Cardiac muscle cell (in vitro differentiated cells and primary cell): Measurements from ENCODE around the gene WDR91. TPM values are rescaled to one million over a fixed set of nuclear protein-coding genes. Genes with fewer than 3 reads are reported as not detected.

ENCODE experiments used
- DNase-seq, 2 donors: peaks; one replicate each; pipeline versions ENCODE4 v3.0.0 to v3.0.0-alpha.2; 2010 to 2017; ENCODE audit warnings: low read depth in 1 of 2, low spot score in 1 of 2
- H3K27ac ChIP-seq: fragments of 200-600 bp; sonication (generic); 2 replicates; pipeline ENCODE4 v1.5.1; 2016
- H3K27me3 ChIP-seq: fragments of 200-600 bp; sonication (generic); 2 replicates; pipeline ENCODE4 v1.6.0; 2016; ENCODE audit warnings: control low read depth
- H3K36me3 ChIP-seq: fragments of 200-600 bp; sonication (generic); 2 replicates; pipeline ENCODE4 v1.5.1; 2016; ENCODE audit warnings: control low read depth
- H3K4me1 ChIP-seq: fragments of 200-600 bp; sonication (generic); 2 replicates; pipeline ENCODE4 v1.8.1; 2017; ENCODE audit warnings: low read depth, mild to moderate bottlenecking, mixed run types
- H3K4me3 ChIP-seq: fragments of 200-600 bp; sonication (generic); 2 replicates; pipeline ENCODE4 v1.5.1; 2016; ENCODE audit warnings: mild to moderate bottlenecking
- H3K9me3 ChIP-seq: fragments of 200-600 bp; sonication (generic); 2 replicates; pipeline ENCODE4 v1.5.1; 2017; ENCODE audit warnings: low read depth, mild to moderate bottlenecking, control low read depth
- polyA plus RNA-seq: library from polyadenylated mRNA; unstranded; fragments of >200 nt; fragmentation: Nextera tagmentation; extraction: Ambion mirVana; gene quantifications from 2 replicates; pipeline ENCODE4 v1.2.1, GENCODE V29; 2016
- total RNA-seq: library from RNA; depleted of rRNA; stranded (reverse); fragments of >200 nt; gene quantifications from 2 replicates; pipeline ENCODE4 v1.2.3, GENCODE V29; 2016
- TF ChIP-seq, protein P1 (sequence below): IDR thresholded peaks from 2 replicates; pipeline ENCODE4 v1.5.1; 2012; ENCODE audit warnings: low read depth, mild to moderate bottlenecking, low read length

Gene WDR91
- total and polyA plus RNA-seq, 2 experiments from 2014 or later, result 13.6 to 16.7 TPM

DNA sequence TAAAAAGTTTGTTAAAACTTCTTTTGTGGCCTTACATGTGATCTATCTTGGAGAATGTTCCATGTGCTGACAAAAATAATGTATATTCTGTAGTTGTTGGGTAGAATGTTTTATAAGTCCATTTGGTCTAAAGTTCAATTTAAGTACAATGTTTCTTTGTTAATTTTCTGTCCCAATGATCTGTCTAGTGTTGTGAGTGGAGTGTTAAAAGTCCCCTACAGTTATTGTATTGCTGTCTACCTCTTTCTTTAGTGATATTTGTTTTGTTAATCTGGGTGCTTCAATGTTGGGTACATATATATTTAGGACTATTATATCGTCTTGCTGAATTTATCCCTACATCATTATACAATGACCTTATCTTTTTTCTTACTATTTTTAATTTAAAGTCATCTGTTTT, 56.6 kb downstream of the WDR91 start:
- Histone ChIP-seq H3K4me3 (no peak overlapping the region), H3K9me3 (no peaks in the 10 kb centered on the region), H3K36me3 (no peaks in the 10 kb centered on the region), H3K4me1 (no peaks in the 10 kb centered on the region), H3K27me3 (no peaks in the 10 kb centered on the region), H3K27ac (no peak overlapping the region)
- TF ChIP-seq, protein P1, sequence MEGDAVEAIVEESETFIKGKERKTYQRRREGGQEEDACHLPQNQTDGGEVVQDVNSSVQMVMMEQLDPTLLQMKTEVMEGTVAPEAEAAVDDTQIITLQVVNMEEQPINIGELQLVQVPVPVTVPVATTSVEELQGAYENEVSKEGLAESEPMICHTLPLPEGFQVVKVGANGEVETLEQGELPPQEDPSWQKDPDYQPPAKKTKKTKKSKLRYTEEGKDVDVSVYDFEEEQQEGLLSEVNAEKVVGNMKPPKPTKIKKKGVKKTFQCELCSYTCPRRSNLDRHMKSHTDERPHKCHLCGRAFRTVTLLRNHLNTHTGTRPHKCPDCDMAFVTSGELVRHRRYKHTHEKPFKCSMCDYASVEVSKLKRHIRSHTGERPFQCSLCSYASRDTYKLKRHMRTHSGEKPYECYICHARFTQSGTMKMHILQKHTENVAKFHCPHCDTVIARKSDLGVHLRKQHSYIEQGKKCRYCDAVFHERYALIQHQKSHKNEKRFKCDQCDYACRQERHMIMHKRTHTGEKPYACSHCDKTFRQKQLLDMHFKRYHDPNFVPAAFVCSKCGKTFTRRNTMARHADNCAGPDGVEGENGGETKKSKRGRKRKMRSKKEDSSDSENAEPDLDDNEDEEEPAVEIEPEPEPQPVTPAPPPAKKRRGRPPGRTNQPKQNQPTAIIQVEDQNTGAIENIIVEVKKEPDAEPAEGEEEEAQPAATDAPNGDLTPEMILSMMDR, result no peak
- DNase-seq, result no peak

DNA sequence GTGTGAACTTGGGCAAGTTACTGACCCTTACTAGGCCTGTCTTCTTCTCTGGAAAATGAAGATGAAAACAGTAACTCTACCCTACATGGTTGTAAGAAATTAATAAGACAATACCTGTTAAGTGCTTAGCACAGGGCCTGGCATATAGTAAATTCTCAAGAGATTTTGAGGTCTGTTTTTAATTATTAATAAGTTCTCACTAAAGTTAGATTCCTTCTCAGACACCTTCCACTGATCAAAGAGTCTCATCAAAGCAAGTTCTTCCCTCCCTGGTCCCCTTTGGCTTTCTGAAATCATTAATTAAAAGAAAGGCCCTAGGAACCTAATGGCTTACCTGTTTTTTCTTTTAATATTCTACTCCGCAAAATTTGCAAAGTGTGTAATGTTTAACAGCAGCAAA, 58.9 kb downstream of the WDR91 start:
- H3K9me3 ChIP-seq, result no peaks in the 10 kb centered on the region
- H3K4me1 ChIP-seq, result no peaks in the 10 kb centered on the region
- H3K4me3 ChIP-seq, result no peak overlapping the region
- DNase-seq, result no peak
- no peaks in the 10 kb centered on the region for H3K36me3 ChIP-seq
- no peak overlapping the region for H3K27ac ChIP-seq
- H3K27me3 ChIP-seq, result no peaks in the 10 kb centered on the region
- TF ChIP-seq, protein P1, result no peak

DNA sequence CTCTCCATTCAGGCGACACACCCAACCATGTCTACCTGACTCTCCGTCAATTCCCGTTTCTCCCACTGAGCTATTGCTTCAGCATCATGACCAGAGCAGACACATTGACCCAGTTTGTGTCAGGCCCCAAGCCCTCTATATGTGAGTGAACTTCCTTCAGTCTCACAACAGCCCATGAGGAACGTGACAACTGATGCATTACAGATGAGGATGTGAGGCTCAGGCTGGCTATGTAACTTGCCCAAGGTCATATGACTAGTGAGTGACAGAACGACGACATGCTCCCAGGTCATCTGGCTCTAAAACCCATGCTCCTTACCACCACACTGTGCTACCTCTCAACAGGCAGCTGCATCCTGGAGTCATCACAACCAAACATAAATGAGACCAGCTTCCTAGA, 59.8 kb downstream of the WDR91 start:
- no peak for DNase-seq
- TF ChIP-seq, protein P1, result no peak
- Histone ChIP-seq H3K27me3 (no peaks in the 10 kb centered on the region), H3K4me3 (no peak overlapping the region), H3K27ac (no peak overlapping the region), H3K36me3 (no peaks in the 10 kb centered on the region), H3K9me3 (no peaks in the 10 kb centered on the region), H3K4me1 (no peaks in the 10 kb centered on the region)

DNA sequence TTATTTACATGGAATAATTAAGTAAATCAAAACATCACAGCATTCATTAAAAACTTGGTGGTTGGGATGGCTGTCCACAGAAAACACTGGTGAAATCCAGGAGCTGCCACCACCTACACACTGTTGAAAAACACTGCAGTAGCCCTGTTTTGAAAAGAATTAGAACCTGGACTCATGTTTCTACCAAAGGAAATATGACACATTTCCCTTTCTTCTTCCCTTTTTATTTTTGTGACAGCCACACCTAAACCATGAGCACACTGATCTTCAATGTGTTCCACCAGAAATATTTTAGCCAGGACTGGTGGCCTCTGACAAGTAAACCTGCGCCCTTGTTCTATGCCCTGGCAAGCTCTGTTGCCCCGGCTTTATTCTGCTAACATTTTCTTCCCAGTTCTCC, 60.2 kb downstream of the WDR91 start:
- DNase-seq, result no peak
- no peaks in the 10 kb centered on the region for H3K27me3 ChIP-seq
- H3K36me3 ChIP-seq, result no peaks in the 10 kb centered on the region
- no peak overlapping the region for H3K4me3 ChIP-seq
- H3K9me3 ChIP-seq, result no peaks in the 10 kb centered on the region
- no peaks in the 10 kb centered on the region for H3K4me1 ChIP-seq
- TF ChIP-seq, protein P1, result no peak
- H3K27ac ChIP-seq, result no peak overlapping the region

DNA sequence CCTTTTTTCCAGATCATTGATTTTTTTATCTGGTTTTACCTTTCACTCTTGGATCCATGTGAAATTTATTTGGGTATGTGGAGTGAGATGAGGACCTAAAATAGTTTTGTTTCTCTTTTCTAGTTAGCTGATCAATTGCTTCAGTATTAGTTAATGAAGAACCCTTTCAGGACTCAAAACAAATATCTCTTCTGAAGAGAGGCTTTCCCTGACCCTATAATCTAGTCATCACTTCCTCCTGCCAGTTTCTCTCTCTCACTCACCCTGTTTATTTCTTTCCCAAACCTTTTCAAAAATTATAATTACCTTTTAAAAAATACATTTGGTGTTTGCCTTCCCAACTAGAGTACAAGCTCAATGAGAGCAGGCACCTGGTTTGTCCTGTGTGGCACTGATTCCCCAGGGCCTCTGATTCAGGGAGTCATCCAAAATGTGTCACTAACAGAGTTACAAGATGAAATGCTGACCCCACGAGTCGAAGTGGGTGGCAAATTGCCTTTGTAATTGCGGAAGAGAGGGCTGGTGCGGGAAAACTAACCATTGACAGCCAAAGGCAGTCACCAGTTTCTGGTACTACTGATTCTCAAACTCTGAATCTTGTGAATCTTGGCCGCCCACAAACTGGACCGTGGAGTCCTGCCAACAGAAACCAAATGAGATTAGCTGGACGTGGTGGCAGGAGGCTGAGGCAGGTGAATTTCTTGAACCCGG, 61.1 kb downstream of the WDR91 start:
- Histone ChIP-seq H3K4me3 (no peak overlapping the region), H3K36me3 (no peaks in the 10 kb centered on the region), H3K27ac (no peak overlapping the region), H3K9me3 (no peaks in the 10 kb centered on the region), H3K4me1 (no peaks in the 10 kb centered on the region), H3K27me3 (no peaks in the 10 kb centered on the region)
- TF ChIP-seq, protein P1, result no peak
- DNase-seq, result no peak
